ENCODE results near the gene GABBR1.
A peak's percentile ranks its signal among the peaks of the same experiment; 100 is the strongest.

GABBR1 gene

DNA sequence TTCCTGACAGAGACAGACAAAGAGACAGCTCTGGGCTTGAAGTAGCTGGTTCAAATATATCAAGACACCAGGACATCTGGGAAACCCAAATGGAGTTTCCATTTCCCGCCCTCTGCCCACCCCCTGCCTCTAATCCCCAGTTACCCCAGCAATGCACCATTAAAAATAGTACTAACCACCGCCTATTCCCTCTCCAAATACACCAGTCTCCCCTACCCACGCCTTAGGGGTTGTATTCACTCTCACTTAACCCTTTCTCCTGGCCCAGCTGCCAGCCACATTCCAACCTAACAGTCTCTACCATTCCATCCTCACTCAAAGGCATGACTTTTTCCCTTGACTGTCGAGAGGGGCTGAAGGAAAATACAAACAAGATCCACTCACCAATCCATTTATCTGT, 22.4 kb downstream of the GABBR1 start:
- Histone ChIP-seq H3K9me3 (ENCODE audit: control insufficient read depth, low read length) (no peaks in the 10 kb centered on the region), H3K4me1 (ENCODE audit: control insufficient read depth, insufficient read depth, low read length) (no peaks in the 10 kb centered on the region), H3K27me3 (replicated peaks; ENCODE audit: control insufficient read depth, insufficient read depth, low read length) (no peaks in the 10 kb centered on the region), H3K36me3 (ENCODE audit: control insufficient read depth, insufficient read depth, low read length, severe bottlenecking) (peaks cover 35% of the 10 kb centered on the region), H3K4me3 (ENCODE audit: low read length) (no peak overlapping the region), H3K9ac (ENCODE audit: low read length) (no peak overlapping the region)
- no peak for DNase-seq (ENCODE audit: low read depth)

DNA sequence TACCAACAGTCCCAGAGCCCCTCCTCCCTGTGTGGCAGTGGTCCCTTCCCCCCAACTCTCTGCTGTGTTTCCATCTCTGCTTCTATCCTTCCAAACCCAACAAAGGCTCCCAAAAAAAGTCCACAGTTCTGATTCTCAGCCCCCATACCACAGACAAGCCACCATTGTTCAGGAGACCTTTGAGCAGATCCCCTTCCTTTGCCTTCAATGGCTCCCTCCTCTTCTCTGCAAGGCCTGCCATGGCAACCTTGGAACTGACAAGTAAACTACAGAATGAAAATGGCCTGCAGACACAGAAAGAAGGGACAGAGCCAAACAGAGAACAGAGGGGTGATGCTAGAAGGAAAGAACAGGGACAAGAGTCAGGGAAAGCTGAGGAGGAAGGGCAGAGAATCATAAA, 24.9 kb downstream of the GABBR1 start:
- DNase-seq (ENCODE audit: low read depth), result no peak
- peaks cover 30% of the 10 kb centered on the region for H3K36me3 ChIP-seq (ENCODE audit: control insufficient read depth, insufficient read depth, low read length, severe bottlenecking)
- H3K9ac ChIP-seq (ENCODE audit: low read length), result no peak overlapping the region
- no peak overlapping the region for H3K4me3 ChIP-seq (ENCODE audit: low read length)
- H3K4me1 ChIP-seq (ENCODE audit: control insufficient read depth, insufficient read depth, low read length), result no peaks in the 10 kb centered on the region
- H3K9me3 ChIP-seq (ENCODE audit: control insufficient read depth, low read length), result no peaks in the 10 kb centered on the region
- H3K27me3 ChIP-seq (replicated peaks; ENCODE audit: control insufficient read depth, insufficient read depth, low read length), result no peaks in the 10 kb centered on the region

DNA sequence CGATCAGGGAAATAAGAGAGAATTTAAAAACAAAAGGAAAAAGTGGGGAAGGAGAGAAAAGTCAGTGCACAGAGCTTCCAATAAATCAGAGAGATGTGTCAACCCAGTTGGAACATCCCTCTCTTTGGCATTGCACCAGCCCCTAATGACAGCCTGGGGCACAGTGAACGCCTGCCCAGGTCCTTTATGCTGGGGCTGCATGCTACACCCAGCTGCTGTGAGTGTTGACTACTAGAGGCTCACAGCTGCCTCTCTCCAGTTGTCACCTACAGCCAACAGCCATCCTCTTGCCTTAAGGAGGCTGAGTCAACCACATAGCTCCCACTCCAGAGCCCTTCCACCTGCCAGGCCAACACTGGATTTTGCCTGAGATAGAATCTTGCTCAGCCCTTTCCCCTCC, 29.1 kb downstream of the GABBR1 start:
- H3K4me1 ChIP-seq (ENCODE audit: control insufficient read depth, insufficient read depth, low read length), result no peaks in the 10 kb centered on the region
- no peaks in the 10 kb centered on the region for H3K27me3 ChIP-seq (replicated peaks; ENCODE audit: control insufficient read depth, insufficient read depth, low read length)
- H3K9ac ChIP-seq (ENCODE audit: low read length), result no peak overlapping the region
- no peak overlapping the region for H3K4me3 ChIP-seq (ENCODE audit: low read length)
- H3K9me3 ChIP-seq (ENCODE audit: control insufficient read depth, low read length), result no peaks in the 10 kb centered on the region
- H3K36me3 ChIP-seq (ENCODE audit: control insufficient read depth, insufficient read depth, low read length, severe bottlenecking), result peaks cover 17% of the 10 kb centered on the region
- no peak for DNase-seq (ENCODE audit: low read depth)

DNA sequence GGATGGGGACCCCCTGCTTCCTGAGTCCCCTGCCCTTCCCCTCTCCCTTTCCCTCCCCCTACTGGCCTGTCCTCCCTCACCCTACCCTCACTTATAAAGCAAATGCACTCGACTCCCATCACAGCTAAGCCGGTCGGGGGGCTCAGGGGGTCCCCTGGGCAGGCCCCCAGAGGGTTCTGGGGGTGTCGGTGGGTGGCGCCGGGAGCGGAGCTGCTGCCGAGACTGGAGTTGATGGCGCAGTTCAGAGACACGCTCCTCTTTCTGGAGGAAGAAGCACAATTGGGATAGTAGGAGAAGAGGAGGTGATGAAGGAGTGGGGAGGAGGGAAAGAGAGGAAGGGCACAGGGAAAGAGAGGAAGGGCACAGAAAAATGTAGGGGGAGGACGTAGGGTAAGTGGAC, 29.5 kb downstream of the GABBR1 start:
- Histone ChIP-seq H3K9ac (ENCODE audit: low read length) (no peak overlapping the region), H3K9me3 (ENCODE audit: control insufficient read depth, low read length) (no peaks in the 10 kb centered on the region), H3K36me3 (ENCODE audit: control insufficient read depth, insufficient read depth, low read length, severe bottlenecking) (peaks cover 13% of the 10 kb centered on the region), H3K27me3 (replicated peaks; ENCODE audit: control insufficient read depth, insufficient read depth, low read length) (no peaks in the 10 kb centered on the region), H3K4me1 (ENCODE audit: control insufficient read depth, insufficient read depth, low read length) (no peaks in the 10 kb centered on the region), H3K4me3 (ENCODE audit: low read length) (no peak overlapping the region)
- no peak for DNase-seq (ENCODE audit: low read depth)

DNA sequence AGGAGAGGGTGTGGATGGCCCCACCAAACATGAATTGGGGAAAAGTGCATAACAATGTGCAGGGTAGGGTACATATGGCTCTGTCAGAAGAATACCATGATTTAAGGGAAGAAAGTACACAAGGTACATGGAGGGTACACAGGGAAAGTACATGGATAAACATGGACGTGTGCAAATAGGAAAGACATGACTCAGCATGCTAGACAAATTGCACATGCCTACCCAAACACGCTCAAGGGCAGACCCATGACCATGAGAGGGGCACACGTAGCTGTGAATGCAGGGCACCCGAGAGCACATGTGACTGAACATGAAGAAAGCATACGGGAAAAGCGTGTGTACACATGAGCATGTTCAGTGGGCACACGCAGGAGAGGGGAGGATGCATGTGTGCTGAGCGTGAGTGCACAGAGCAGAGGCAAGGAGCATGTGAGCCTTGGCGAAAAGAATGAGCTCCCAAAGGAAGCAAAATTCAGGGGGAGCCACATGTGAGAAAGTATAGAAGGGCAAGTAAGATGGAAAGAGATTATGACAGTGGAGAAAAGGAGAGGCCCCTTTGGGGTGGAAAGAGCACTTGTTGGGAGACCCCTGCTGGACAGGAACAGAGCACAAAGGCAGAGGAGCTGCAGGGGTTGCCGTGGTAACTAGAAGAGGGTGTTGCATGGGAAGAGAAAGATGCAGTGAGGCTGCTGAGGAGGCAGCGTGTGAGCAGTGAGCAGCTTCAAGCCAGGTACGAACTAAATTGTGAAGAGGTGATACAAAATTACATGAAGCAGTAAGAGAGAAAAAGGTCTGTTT, 30.2 kb downstream of the GABBR1 start:
- H3K4me3 ChIP-seq (ENCODE audit: low read length), result no peak overlapping the region
- H3K36me3 ChIP-seq (ENCODE audit: control insufficient read depth, insufficient read depth, low read length, severe bottlenecking), result peaks cover 11% of the 10 kb centered on the region
- DNase-seq (ENCODE audit: low read depth), result peak; percentile 24
- H3K9me3 ChIP-seq (ENCODE audit: control insufficient read depth, low read length), result no peaks in the 10 kb centered on the region
- H3K9ac ChIP-seq (ENCODE audit: low read length), result no peak overlapping the region
- no peaks in the 10 kb centered on the region for H3K27me3 ChIP-seq (replicated peaks; ENCODE audit: control insufficient read depth, insufficient read depth, low read length)
- H3K4me1 ChIP-seq (ENCODE audit: control insufficient read depth, insufficient read depth, low read length), result no peaks in the 10 kb centered on the region

DNA sequence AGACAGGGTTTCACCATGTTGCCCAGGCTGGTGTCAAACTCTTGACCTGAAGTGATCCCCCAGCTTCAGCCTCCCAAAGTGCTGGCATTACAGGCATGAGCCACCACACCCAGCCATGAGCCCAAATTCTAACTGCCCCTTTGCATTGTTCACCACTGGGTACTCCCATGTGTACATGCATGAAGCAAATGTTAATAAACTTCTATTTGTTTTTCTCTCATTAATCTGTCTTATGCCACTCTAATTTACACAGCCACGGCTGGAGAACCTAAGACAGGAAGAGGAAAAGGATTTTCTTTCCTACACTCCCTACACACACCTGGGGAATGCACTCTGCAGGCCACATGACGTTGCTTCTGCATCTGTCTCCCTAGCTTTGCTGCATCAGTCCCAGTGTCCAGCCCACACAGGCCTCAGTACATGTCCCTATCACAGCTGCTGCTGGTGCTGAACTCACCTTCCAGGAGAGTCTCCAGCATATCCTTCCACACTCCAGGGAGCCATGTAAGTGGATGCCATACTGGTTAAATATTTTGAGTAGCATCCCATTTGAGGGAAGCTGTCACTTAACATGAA, 34.7 kb downstream of the GABBR1 start:
- H3K36me3 ChIP-seq (ENCODE audit: control insufficient read depth, insufficient read depth, low read length, severe bottlenecking), result no peaks in the 10 kb centered on the region
- DNase-seq (ENCODE audit: low read depth), result no peak
- no peak overlapping the region for H3K4me3 ChIP-seq (ENCODE audit: low read length)
- H3K9ac ChIP-seq (ENCODE audit: low read length), result no peak overlapping the region
- no peaks in the 10 kb centered on the region for H3K4me1 ChIP-seq (ENCODE audit: control insufficient read depth, insufficient read depth, low read length)
- H3K27me3 ChIP-seq (replicated peaks; ENCODE audit: control insufficient read depth, insufficient read depth, low read length), result no peaks in the 10 kb centered on the region
- H3K9me3 ChIP-seq (ENCODE audit: control insufficient read depth, low read length), result no peaks in the 10 kb centered on the region

DNA sequence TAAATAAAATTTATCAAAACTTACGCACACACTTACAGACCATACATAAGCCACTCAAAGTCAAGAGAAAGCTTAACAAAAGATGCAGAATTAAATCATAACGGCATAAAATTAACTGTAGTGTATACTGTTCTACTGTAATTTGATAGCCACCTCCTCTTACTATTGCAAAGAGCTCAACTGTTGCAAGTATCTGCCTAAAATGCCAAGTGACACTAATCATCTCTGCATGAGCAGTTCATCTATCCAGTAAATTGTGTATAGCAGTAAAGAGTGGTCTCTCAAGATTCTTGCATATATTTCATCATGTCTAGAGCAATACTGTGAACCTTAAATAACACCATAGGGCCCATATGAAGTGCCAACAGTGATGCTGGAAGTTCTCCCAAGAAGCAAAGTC, 35.8 kb downstream of the GABBR1 start:
- H3K9me3 ChIP-seq (ENCODE audit: control insufficient read depth, low read length), result no peaks in the 10 kb centered on the region
- no peaks in the 10 kb centered on the region for H3K27me3 ChIP-seq (replicated peaks; ENCODE audit: control insufficient read depth, insufficient read depth, low read length)
- H3K36me3 ChIP-seq (ENCODE audit: control insufficient read depth, insufficient read depth, low read length, severe bottlenecking), result no peaks in the 10 kb centered on the region
- no peak overlapping the region for H3K9ac ChIP-seq (ENCODE audit: low read length)
- H3K4me1 ChIP-seq (ENCODE audit: control insufficient read depth, insufficient read depth, low read length), result no peaks in the 10 kb centered on the region
- no peak overlapping the region for H3K4me3 ChIP-seq (ENCODE audit: low read length)
- peak; percentile 14 for DNase-seq (ENCODE audit: low read depth)

DNA sequence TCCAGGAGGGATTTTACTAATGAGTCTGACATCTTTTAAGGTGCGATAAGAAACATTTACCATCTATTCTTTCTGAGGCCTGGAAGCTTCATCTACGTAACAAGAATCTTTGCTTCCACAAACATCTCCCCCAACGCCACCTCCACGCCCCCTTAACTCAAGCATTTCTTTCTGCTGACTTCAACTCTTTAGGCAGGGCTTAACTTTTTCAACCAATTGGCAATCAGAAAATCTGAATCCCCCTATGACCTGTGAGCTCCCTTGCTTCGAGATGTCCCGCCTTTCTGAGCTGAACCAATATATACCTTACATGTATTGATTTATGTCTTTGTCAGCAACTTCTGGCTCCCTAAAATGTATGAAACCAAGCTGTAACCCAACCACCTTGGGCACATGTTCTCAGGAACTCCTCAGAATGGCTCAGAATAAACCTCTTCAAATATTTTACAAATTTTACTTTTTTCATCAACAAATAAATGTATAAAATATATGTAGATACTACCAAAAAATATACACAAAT, 36.5 kb downstream of the GABBR1 start:
- Histone ChIP-seq H3K36me3 (ENCODE audit: control insufficient read depth, insufficient read depth, low read length, severe bottlenecking) (no peaks in the 10 kb centered on the region), H3K27me3 (replicated peaks; ENCODE audit: control insufficient read depth, insufficient read depth, low read length) (peaks cover 6% of the 10 kb centered on the region), H3K4me1 (ENCODE audit: control insufficient read depth, insufficient read depth, low read length) (no peaks in the 10 kb centered on the region), H3K9me3 (ENCODE audit: control insufficient read depth, low read length) (no peaks in the 10 kb centered on the region), H3K4me3 (ENCODE audit: low read length) (no peak overlapping the region), H3K9ac (ENCODE audit: low read length) (no peak overlapping the region)
- DNase-seq (ENCODE audit: low read depth), result no peak

DNA sequence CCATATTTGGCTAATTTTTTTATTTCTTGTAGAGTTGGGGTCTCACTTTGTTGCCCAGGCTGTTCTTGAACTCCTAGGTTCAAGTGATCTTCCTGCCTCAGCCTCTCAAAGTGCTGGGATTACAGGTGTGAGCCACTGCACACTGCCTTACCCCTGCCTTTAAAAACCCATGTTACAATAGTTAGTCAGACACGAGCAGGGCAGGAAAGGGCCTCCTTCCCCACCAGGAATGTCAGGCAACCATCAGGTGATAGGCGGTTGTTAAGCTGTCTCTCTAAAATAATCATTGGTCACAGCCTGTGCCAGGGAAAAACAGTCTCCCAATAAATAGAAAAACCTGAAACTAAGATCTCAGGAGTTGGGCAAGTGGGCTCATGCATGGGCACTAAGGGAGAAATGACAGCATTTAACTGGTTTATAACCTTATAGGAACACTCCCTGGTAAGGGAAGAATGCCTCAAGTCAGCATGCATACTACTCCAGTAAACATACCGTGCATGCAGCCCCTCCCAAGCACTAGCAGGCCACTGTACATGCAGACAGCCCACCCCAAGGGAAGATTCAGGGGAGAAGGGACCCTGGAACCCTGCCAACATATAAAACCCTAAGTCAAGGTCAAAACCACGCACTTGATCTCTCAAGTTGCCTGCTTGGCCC, 39.7 kb downstream of the GABBR1 start:
- H3K9ac ChIP-seq (ENCODE audit: low read length), result no peak overlapping the region
- H3K4me1 ChIP-seq (ENCODE audit: control insufficient read depth, insufficient read depth, low read length), result no peaks in the 10 kb centered on the region
- DNase-seq (ENCODE audit: low read depth), result no peak
- H3K9me3 ChIP-seq (ENCODE audit: control insufficient read depth, low read length), result no peaks in the 10 kb centered on the region
- no peak overlapping the region for H3K4me3 ChIP-seq (ENCODE audit: low read length)
- H3K36me3 ChIP-seq (ENCODE audit: control insufficient read depth, insufficient read depth, low read length, severe bottlenecking), result no peaks in the 10 kb centered on the region
- H3K27me3 ChIP-seq (replicated peaks; ENCODE audit: control insufficient read depth, insufficient read depth, low read length), result peaks cover 10% of the 10 kb centered on the region

DNA sequence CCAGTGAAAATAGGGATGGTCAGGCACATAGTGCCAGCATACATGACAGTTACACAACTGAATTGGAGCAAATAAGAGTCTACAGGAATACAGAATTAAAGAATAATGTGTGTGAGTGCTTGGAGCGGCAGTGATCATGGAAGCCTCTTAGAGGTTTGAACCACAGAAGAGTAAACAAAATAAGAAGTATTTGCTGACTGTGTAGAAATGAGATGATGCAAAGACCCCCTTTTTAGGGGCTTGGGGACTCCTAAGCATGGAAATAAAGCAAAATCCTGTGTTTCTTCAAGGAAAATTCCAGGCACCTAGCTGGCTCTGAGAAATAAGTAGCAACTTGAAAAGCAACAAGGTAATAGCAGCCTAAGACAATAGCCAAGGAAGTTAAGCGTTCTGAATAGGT, 41.3 kb downstream of the GABBR1 start:
- H3K27me3 ChIP-seq (replicated peaks; ENCODE audit: control insufficient read depth, insufficient read depth, low read length), result peaks cover 15% of the 10 kb centered on the region
- no peaks in the 10 kb centered on the region for H3K4me1 ChIP-seq (ENCODE audit: control insufficient read depth, insufficient read depth, low read length)
- H3K9me3 ChIP-seq (ENCODE audit: control insufficient read depth, low read length), result no peaks in the 10 kb centered on the region
- no peak overlapping the region for H3K9ac ChIP-seq (ENCODE audit: low read length)
- H3K4me3 ChIP-seq (ENCODE audit: low read length), result no peak overlapping the region
- no peaks in the 10 kb centered on the region for H3K36me3 ChIP-seq (ENCODE audit: control insufficient read depth, insufficient read depth, low read length, severe bottlenecking)
- no peak for DNase-seq (ENCODE audit: low read depth)

DNA sequence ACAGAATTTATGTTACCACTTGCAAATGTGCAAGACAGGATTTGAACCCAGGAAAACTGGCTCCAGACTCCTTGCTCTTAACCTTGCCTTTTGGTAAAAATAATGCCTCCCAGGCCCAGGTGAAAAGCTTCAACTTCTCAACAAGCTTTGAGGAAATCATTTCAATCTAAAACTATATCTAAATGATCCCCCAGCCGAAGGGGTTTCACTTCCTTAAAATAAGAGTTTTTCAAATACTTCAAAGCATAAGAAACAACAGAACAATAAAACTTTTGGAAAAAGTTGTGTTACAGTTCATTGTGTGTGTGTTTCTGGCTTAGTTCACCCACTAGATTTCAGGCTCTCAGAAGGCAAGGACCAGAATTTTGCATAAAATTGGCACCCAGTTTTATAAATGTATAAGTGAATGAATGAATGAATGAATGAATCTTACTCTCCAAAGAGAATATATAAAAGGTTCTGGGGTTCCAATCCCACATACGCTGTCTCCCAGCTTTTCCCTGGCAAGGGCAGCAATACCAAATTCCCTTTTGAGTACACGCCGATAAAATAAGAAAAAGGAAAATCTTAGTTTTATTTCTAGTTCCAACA, 42.7 kb downstream of the GABBR1 start:
- no peaks in the 10 kb centered on the region for H3K4me1 ChIP-seq (ENCODE audit: control insufficient read depth, insufficient read depth, low read length)

More for the DNA sequence above, 42.7 kb downstream of the GABBR1 start:
- no peak overlapping the region for H3K4me3 ChIP-seq (ENCODE audit: low read length)
- H3K27me3 ChIP-seq (replicated peaks; ENCODE audit: control insufficient read depth, insufficient read depth, low read length), result peaks cover 19% of the 10 kb centered on the region
- no peaks in the 10 kb centered on the region for H3K9me3 ChIP-seq (ENCODE audit: control insufficient read depth, low read length)
- no peak overlapping the region for H3K9ac ChIP-seq (ENCODE audit: low read length)
- H3K36me3 ChIP-seq (ENCODE audit: control insufficient read depth, insufficient read depth, low read length, severe bottlenecking), result no peaks in the 10 kb centered on the region
- DNase-seq (ENCODE audit: low read depth), result no peak

All from adipocyte (in vitro differentiated cells).